Heart right ventricle (tissue), 16 donors: ENCODE data around the gene PITPNM1. TPM values are rescaled to one million over a fixed set of nuclear protein-coding genes. Genes with fewer than 3 reads are reported as not detected.

Source experiments
- ATAC-seq, 8 donors: fragments of 200-7000 bp; cut with Tn5 transposase; one replicate each; pipeline ENCODE4 v1.9.1; 2020; ENCODE audit warnings: mild to moderate bottlenecking in 8 of 8, moderate library complexity in 8 of 8, moderate number of reproducible peaks in 1 of 8
- DNase-seq, 2 donors: peaks; one replicate each; pipeline ENCODE4 v3.0.0-alpha.2; 2020
- H3K27ac ChIP-seq, 10 donors: fragments of 200-600 bp; sonication (generic) in 2 of 10; one replicate each; pipeline versions ENCODE4 v1.5.0 to v1.8.0; 2020 to 2022; ENCODE audit warnings: mild to moderate bottlenecking in 3 of 10
- H3K27me3 ChIP-seq, 7 donors: fragments of 200-600 bp; one replicate each; pipeline ENCODE4 v1.8.0; 2021 to 2022; ENCODE audit warnings: mild to moderate bottlenecking in 2 of 7
- H3K36me3 ChIP-seq, 9 donors: fragments of 200-600 bp; sonication (generic) in 1 of 9; one replicate each; pipeline versions ENCODE4 v1.5.0 to v1.8.0; 2020 to 2022; ENCODE audit warnings: mild to moderate bottlenecking in 2 of 9
- H3K4me1 ChIP-seq, 9 donors: fragments of 200-600 bp; sonication (generic) in 1 of 9; one replicate each; pipeline versions ENCODE4 v1.5.0 to v1.8.0; 2020 to 2022; ENCODE audit warnings: mild to moderate bottlenecking in 4 of 9
- H3K4me3 ChIP-seq, 10 donors: fragments of 200-600 bp; sonication (generic) in 2 of 10; one replicate each; pipeline versions ENCODE4 v1.5.0 to v1.8.0; 2020 to 2022; ENCODE audit warnings: mild to moderate bottlenecking in 7 of 10, moderate library complexity in 2 of 10
- H3K9me3 ChIP-seq, 11 donors: fragments of 200-600 bp in 10 of 11; sonication (generic) in 2 of 11; one replicate each; pipeline versions ENCODE4 v1.5.0 to v1.8.0; 2013 to 2022; ENCODE audit warnings: mild to moderate bottlenecking in 2 of 11, control low read depth in 1 of 11, moderate library complexity in 1 of 11
- WGBS, 2 donors: extraction: QIAGEN DNeasy Blood & Tissue Kit; methylation state at CpG; one replicate each; pipeline ENCODE4 v1.1.7; 2013; ENCODE audit warnings: inconsistent platforms in 1 of 2; 5-methylcytosine and 5-hydroxymethylcytosine counted together
- intact Hi-C, 10 donors: fragments of 100-400 bp; cut with DNase I; formaldehyde crosslinking; loops; one replicate each; pipeline versions ENCODE4 v1.11.1 to v1.14.2; 2022
- polyA plus RNA-seq, 2 donors: library from polyadenylated mRNA; stranded (reverse); fragments of 200-250 nt; gene quantifications; one replicate each; pipeline ENCODE4 v1.2.3, GENCODE V29; 2013
- total RNA-seq, 10 donors: library from RNA; stranded (reverse); fragmentation: NEBNext Ultra II Directional in 3 of 10; extraction: Animal tissue kit (Norgen Biotek cat#: 25700) in 3 of 10; gene quantifications; one replicate each; pipeline versions ENCODE4 v1.2.1 to v1.2.4, GENCODE V29; 2021 to 2023
- TF ChIP-seq, protein P1 (sequence below), 9 donors: fragments of 200-600 bp; sonication (generic) in 2 of 9; IDR thresholded peaks; one replicate each; pipeline versions ENCODE4 v1.5.0 to v1.8.0; 2021 to 2022; ENCODE audit warnings: antibody characterized with exemption in 9 of 9, mild to moderate bottlenecking in 5 of 9, moderate library complexity in 1 of 9
- donor health status: Arrhythmogenic right ventricular cardiomyopathy.
- donor health status: ischemic (EF 13 %, LVEDD 7.1; RV severe dilation, severe dysfunction).
- donor health status: healthy with polysubstance abuse.
- donor health status: DM: no; HTN: yes; CAD: no.
- donor health status: DM: no; HTN: no; CAD: no.
- donor health status: ischemic (EF 25% LVEDD 6.9; RV normal size, moderate dysfunction).
- donor health status: ischemic (EF 25% LVEDD 5.7; RV mildly dilated, moderate dysfunction).
- donor health status: healthy.
- donor health status: DM: yes; HTN: yes; CAD: no.
- donor health status: Ischemic cardiomyopathy.
- donor health status: ischemic (EF 35%, LVEDD 5.7; RV mildly dilated, moderate dysfunction).
- donor health status: nonischemic (EF 11% LVEDD 7.7; RV severe dilation, severe dysfunction).
- donor health status: DM: yes; HTN: yes; CAD: no.
- donor health status: PGD.
- donor health status: ischemic (EF 29% LVEDD 5.4; RV normal size, mild dysfunction).
- donor health status: nonischemic (EF 23%, LVEDD 6.1; RV moderate dilation, normal function).

Gene PITPNM1
- total and polyA plus RNA-seq, 12 donors = 21.3 to 68.9 (median 28.8) TPM

DNA sequence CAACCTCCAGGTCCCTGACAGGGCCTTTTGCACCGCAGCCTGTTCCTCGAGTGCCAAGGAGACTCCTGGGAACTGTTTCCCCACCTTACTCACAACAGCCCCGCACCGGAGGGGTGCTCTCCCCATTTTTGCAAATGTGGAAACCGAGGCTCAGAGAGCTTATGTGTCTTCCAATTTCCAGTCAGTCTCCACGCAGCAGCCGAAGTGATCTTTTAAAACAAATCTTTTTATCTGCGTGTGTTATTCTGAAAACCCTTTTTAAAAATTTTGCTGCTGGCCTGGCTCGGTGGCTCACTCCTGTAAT, 35.7 kb downstream of the PITPNM1 start:
- TF ChIP-seq, protein P1, sequence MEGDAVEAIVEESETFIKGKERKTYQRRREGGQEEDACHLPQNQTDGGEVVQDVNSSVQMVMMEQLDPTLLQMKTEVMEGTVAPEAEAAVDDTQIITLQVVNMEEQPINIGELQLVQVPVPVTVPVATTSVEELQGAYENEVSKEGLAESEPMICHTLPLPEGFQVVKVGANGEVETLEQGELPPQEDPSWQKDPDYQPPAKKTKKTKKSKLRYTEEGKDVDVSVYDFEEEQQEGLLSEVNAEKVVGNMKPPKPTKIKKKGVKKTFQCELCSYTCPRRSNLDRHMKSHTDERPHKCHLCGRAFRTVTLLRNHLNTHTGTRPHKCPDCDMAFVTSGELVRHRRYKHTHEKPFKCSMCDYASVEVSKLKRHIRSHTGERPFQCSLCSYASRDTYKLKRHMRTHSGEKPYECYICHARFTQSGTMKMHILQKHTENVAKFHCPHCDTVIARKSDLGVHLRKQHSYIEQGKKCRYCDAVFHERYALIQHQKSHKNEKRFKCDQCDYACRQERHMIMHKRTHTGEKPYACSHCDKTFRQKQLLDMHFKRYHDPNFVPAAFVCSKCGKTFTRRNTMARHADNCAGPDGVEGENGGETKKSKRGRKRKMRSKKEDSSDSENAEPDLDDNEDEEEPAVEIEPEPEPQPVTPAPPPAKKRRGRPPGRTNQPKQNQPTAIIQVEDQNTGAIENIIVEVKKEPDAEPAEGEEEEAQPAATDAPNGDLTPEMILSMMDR (IDR thresholded peaks at IDR 0.05) = peak in 1 of 9 donors; percentile 3
- no peaks in the 10 kb centered on the region for H3K9me3 ChIP-seq
- H3K27ac ChIP-seq = peak overlapping the region; percentile 37 to 94 (median 89)
- peaks cover 3 to 43% (median 20%) of the 10 kb centered on the region in 9 donors for H3K4me1 ChIP-seq
- no peak for ATAC-seq
- H3K4me3 ChIP-seq = peak overlapping the region in 9 of 10 donors; percentile 67 to 99 (median 84)
- DNase-seq = no peak
- no peaks in the 10 kb centered on the region for H3K27me3 ChIP-seq
- intact Hi-C loops = loop anchor here in 8 of 10 donors (1.0 to 5.0 kb wide), 8 partner anchors 35 to 77 kb away; partner anchors contain the start of genes PPP1CA (in 6 of the 8), TBC1D10C (in 6 of the 8), PITPNM1 (in 3 of the 8) and CDK2AP2 (in 2 of the 8)
- H3K36me3 ChIP-seq = peaks cover 0 to 6% (median 0%) of the 10 kb centered on the region in 9 donors
- WGBS, 2 donors = 13 to 20% methylated on average over 9 of the region's 9 CpGs

DNA sequence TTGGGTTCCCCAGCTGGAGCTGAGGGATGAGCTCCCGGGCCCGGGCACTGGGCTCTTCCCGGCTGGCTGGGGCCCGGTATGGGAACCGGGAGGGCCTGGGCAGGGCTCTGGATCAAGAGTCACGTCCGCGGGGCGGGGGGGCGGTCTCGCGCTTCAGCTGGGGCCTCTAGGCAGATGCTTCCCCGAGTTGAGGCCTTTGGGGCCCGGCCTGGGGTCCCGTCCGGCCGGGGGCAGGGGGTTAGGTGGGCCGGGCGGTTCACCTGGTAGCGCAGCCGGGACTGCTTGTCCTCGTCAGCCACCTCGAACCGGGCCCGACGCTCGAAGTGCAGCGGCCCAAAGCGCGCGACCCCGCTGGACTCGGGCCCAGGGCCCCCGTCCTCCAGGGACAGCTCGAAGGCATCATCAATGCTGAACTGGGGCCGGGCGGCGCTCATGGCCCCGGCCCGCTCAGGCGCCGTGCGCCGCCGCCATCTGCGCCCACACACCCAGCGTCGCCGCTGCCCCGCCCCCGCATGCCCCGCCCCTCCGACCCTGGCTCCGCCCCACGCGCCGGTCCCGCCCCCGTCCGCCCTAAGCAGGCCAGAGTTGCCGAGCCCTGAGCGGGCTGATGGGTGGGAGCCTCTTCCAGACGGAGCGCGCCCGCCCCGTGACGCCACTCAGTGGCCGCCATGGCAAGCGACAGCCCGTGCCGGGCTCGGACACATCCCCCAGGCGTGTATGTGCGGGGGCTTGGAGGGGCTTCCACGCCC, 36.2 kb downstream of the PITPNM1 start, which contains the start of gene TMEM134:
Gene TMEM134, minus strand, starts transcription at position 493 of the 749 bp plus-strand sequence. Its CDS starts 59 bp downstream, at position 434.
- Histone ChIP-seq H3K27me3 (no peaks in the 10 kb centered on the region), H3K27ac (peak within 1 kb of the TSS; percentile 44 to 94 (median 89)), H3K9me3 (no peaks in the 10 kb centered on the region), H3K36me3 (peaks cover 0 to 6% (median 0%) of the 10 kb centered on the region in 9 donors), H3K4me1 (peaks cover 6 to 49% (median 24%) of the 10 kb centered on the region in 9 donors), H3K4me3 (peak within 1 kb of the TSS; percentile 67 to 99 (median 84))
- WGBS, 2 donors = 1% methylated on average over 53 to 76 of the region's 76 CpGs
- TF ChIP-seq, protein P1 (IDR thresholded peaks at IDR 0.05) = peak in 8 of 9 donors; percentile 44 to 73 (median 56)
- peak; percentile 92 to 94 for DNase-seq
- ATAC-seq = peak; percentile 92 to 96 (median 94)
- intact Hi-C loops = loop anchor here in 8 of 10 donors (1.0 to 5.0 kb wide), 8 partner anchors 36 to 77 kb away; partner anchors contain the start of genes PPP1CA (in 6 of the 8), TBC1D10C (in 6 of the 8), PITPNM1 (in 3 of the 8) and CDK2AP2 (in 2 of the 8)

DNA sequence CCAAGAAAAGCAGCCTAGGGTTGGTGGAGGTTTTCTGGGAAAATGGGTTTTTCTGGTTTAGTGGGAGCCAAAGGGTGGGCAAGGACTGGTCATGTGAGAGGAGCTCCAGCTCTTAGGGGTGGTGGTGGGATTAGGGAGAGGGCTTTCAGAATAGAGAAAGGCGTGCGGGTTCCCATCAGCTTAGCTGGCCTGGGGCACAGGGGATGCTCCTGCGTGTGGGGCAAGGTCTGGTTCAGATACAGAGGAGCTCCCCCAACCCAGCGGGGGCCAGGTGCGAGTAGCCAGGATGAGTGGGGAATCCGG, 36.8 kb downstream of the PITPNM1 start:
- WGBS, 2 donors = 5 to 8% methylated on average over 6 of the region's 6 CpGs
- Histone ChIP-seq H3K4me1 (peaks cover 8 to 54% (median 28%) of the 10 kb centered on the region in 9 donors), H3K27me3 (no peaks in the 10 kb centered on the region), H3K27ac (peak overlapping the region; percentile 44 to 94 (median 89)), H3K9me3 (no peaks in the 10 kb centered on the region), H3K4me3 (peak overlapping the region; percentile 67 to 99 (median 84)), H3K36me3 (peaks cover 0 to 6% (median 0%) of the 10 kb centered on the region in 9 donors)
- ATAC-seq (peak in 1 of 8 donors; percentile 3), DNase-seq (no peak)
- intact Hi-C loops = loop anchor here in 8 of 10 donors (2.0 to 5.0 kb wide), 6 partner anchors 36 to 76 kb away; partner anchors contain the start of genes PPP1CA (in 6 of the 8), TBC1D10C (in 6 of the 8), PITPNM1 (in 2 of the 8) and RPS6KB2 (in 2 of the 8)
- TF ChIP-seq, protein P1 (IDR thresholded peaks at IDR 0.05) = no peak

DNA sequence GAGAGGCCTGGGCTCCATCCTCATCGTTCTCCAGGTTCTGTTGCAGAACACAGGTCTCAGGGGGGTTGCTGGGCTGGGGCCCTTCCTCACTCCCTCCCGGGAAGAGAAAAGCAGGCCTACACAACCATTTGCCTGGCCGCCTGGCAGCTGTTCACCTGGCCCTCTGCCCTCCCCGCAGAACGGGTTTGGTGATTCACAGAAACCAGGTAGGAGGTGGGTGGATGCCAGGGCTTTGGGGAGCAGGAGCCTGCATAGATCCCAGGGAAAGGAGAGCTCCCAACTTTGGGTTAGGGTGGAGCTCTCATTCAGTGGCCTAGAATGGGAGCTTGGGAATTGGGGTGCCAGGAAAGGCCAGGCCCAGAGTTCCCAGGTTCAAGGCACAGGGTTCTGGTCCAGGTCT, 37.1 kb downstream of the PITPNM1 start:
- peaks cover 8 to 55% (median 30%) of the 10 kb centered on the region in 9 donors for H3K4me1 ChIP-seq
- intact Hi-C loops = loop anchor here in 8 of 10 donors (2.0 to 5.0 kb wide), 6 partner anchors 37 to 76 kb away; partner anchors contain the start of genes PPP1CA (in 6 of the 8), TBC1D10C (in 6 of the 8), PITPNM1 (in 2 of the 8) and RPS6KB2 (in 2 of the 8)
- ATAC-seq (no peak), DNase-seq (no peak)
- H3K36me3 ChIP-seq = peaks cover 0 to 6% (median 0%) of the 10 kb centered on the region in 9 donors
- peak overlapping the region in 9 of 10 donors; percentile 67 to 99 (median 84) for H3K4me3 ChIP-seq
- 20 to 33% methylated on average over 5 of the region's 5 CpGs for WGBS, 2 donors
- no peaks in the 10 kb centered on the region for H3K9me3 ChIP-seq
- peak overlapping the region in 8 of 10 donors; percentile 85 to 94 (median 90) for H3K27ac ChIP-seq
- H3K27me3 ChIP-seq = no peaks in the 10 kb centered on the region
- TF ChIP-seq, protein P1 (IDR thresholded peaks at IDR 0.05) = no peak
